A549 (cell line): ENCODE data around the gene CCDC127. TPM values are rescaled to one million over a fixed set of nuclear protein-coding genes. Genes with fewer than 3 reads are reported as not detected.
A peak's percentile ranks its signal among the peaks of the same experiment; 100 is the strongest.
"Not testable (repeated sequence)": the region's sequence is repeated elsewhere in the genome, so short reads cannot be mapped to it uniquely, and the experiment has no call there.

Experiments used
- ATAC-seq, 2 experiments: fragments of 200-7000 bp in 1 of 2; fragments of >200 bp in 1 of 2; cut with Nextera tagmentation in 1 of 2; cut with Tn5 transposase in 1 of 2; 3 replicates each; pipeline versions ENCODE4 v1.8.0 to v1.9.1; 2018 to 2020; ENCODE audit warnings: mild to moderate bottlenecking in 1 of 2, moderate library complexity in 1 of 2
- CTCF ChIA-PET: fragments of 300-600 bp; sonication (Branson Sonifier 250); formaldehyde crosslinking; extraction: SDS; loops from one replicate; lab custom pipeline; 2021; ENCODE audit warnings: antibody characterized with exemption, inconsistent platforms; lab: Yijun Ruan, JAX
- POLR2A ChIA-PET: fragments of 350-600 bp; formaldehyde crosslinking; extraction: SDS; loops from one replicate; lab custom pipeline; 2021; ENCODE audit warnings: antibody characterized with exemption, inconsistent platforms; lab: Yijun Ruan, JAX
- DNase-seq, 2 experiments: peaks; one replicate each; pipeline versions ENCODE4 v3.0.0 to v3.0.0-alpha.2; 2011 to 2016; ENCODE audit warnings: low read depth in 1 of 2, low spot score in 1 of 2
- FAIRE-seq: peaks from 2 replicates; lab custom pipeline; 2011; peaks lifted over from hg19 to GRCh38; lab: Jason Lieb, UNC
- H3K27ac ChIP-seq, 2 experiments: fragments of >200 bp; sonication (Bioruptor Twin); formaldehyde crosslinking; 3 replicates each; pipeline ENCODE4 v1.5.1; 2016 to 2017
- H3K4me1 ChIP-seq: fragments of >200 bp; sonication (Bioruptor Twin); formaldehyde crosslinking; 3 replicates; pipeline ENCODE4 v1.6.1; 2016
- H3K4me2 ChIP-seq: fragments of >200 bp; sonication (Bioruptor Twin); formaldehyde crosslinking; 3 replicates; pipeline ENCODE4 v1.6.1; 2016
- H3K4me3 ChIP-seq: fragments of >200 bp; sonication (Bioruptor Twin); formaldehyde crosslinking; 3 replicates; pipeline ENCODE4 v1.5.1; 2016
- H3K9me3 ChIP-seq: fragments of >200 bp; sonication (Bioruptor Twin); formaldehyde crosslinking; 3 replicates; pipeline ENCODE4 v1.6.1; 2016
- BCL3 ChIP-seq: fragments of >200 bp; sonication (Bioruptor Twin); formaldehyde crosslinking; IDR thresholded peaks from 3 replicates; pipeline ENCODE4 v1.6.1; 2016
- BHLHE40 ChIP-seq: IDR thresholded peaks from 2 replicates; pipeline ENCODE4 v1.6.1; 2012; ENCODE audit warnings: low read depth, low read length, inconsistent platforms
- CEBPB ChIP-seq, 2 experiments: fragments of >200 bp in 1 of 2; sonication (Bioruptor Twin) in 1 of 2; formaldehyde crosslinking in 1 of 2; IDR thresholded peaks; 2 replicates each; pipeline ENCODE4 v1.6.1; 2012 to 2016
- EHF ChIP-seq: fragments of 250-450 bp; sonication (Bioruptor Pico); IDR thresholded peaks from 2 replicates; pipeline ENCODE4 v1.5.0; 2020; ENCODE audit warnings: mild to moderate bottlenecking
- HOXB5 ChIP-seq: fragments of 250-450 bp; sonication (Bioruptor Pico); IDR thresholded peaks from 2 replicates; pipeline ENCODE4 v1.5.0; 2020; ENCODE audit warnings: mild to moderate bottlenecking, moderate library complexity
- JUN ChIP-seq, 2 experiments: fragments of >200 bp; sonication (Bioruptor Twin); formaldehyde crosslinking; IDR thresholded peaks; 2 replicates in 1 of 2; 3 replicates in 1 of 2; pipeline ENCODE4 v1.6.1; 2016 to 2017
- JUNB ChIP-seq: fragments of >200 bp; sonication (Bioruptor Twin); formaldehyde crosslinking; IDR thresholded peaks from 2 replicates; pipeline ENCODE4 v1.6.1; 2016
- PHF8 ChIP-seq: fragments of 200-600 bp; sonication (generic); IDR thresholded peaks from 2 replicates; pipeline ENCODE4 v1.6.1; 2016; ENCODE audit warnings: low read depth, mild to moderate bottlenecking, antibody characterized with exemption, moderate library complexity, borderline replicate concordance
- RCOR1 ChIP-seq: fragments of 150-350 bp; IDR thresholded peaks from 2 replicates; pipeline ENCODE4 v1.6.1; 2014; ENCODE audit warnings: antibody characterized with exemption, low read length, low read depth
- REST ChIP-seq: fragments of 200-600 bp; sonication (generic); IDR thresholded peaks from 2 replicates; pipeline ENCODE4 v1.6.1; 2016; ENCODE audit warnings: antibody characterized with exemption, mild to moderate bottlenecking, moderate library complexity
- SMC3 ChIP-seq: fragments of >200 bp; sonication (Bioruptor Twin); formaldehyde crosslinking; IDR thresholded peaks from 3 replicates; pipeline ENCODE4 v1.6.1; 2018; ENCODE audit warnings: inconsistent platforms
- ZC3H11A ChIP-seq: fragments of 450-650 bp; IDR thresholded peaks from 2 replicates; pipeline ENCODE4 v1.6.1; 2014; ENCODE audit warnings: antibody characterized with exemption, mild to moderate bottlenecking
- ZSCAN20 ChIP-seq: fragments of 250-450 bp; sonication (Bioruptor Pico); IDR thresholded peaks from 2 replicates; pipeline ENCODE4 v1.8.0; 2022; ENCODE audit warnings: mild to moderate bottlenecking, moderate library complexity
- WGBS: methylation state at CpG from one replicate; pipeline ENCODE4 v1.1.6; 2017; ENCODE audit errors: missing lambda C conversion rate; 5-methylcytosine and 5-hydroxymethylcytosine counted together
- polyA plus RNA-seq, 4 experiments: library from polyadenylated mRNA; depleted of rRNA in 3 of 4; stranded (reverse); fragments of >200 nt; fragmentation: RNase III in 1 of 4; extraction: RNeasy Plus Mini Kit Qiagen cat#74134 plus additional on column Dnase treatment in 1 of 4; gene quantifications; 2 replicates in 3 of 4; 3 replicates in 1 of 4; pipeline ENCODE4 v1.2.3, GENCODE V29; 2011 to 2017

CCDC127 gene
- polyA plus RNA-seq, 2 of the 4 experiments (the other 2 are of a cell fraction): 5.1 to 6.2 TPM

GRCh38 chr5:218457-219291 is 721 bp upstream of the CCDC127 start:
- ChIA-PET POLR2A (interaction anchor here (1.3 to 2.4 kb wide), 2 partner anchors 30 to 52 kb away, joined by 6 to 11 read pairs; partner anchors contain the start of gene PDCD6), CTCF (interaction anchor here (0.7 to 1.8 kb wide), 10 partner anchors 10 to 221 kb away, joined by 3 to 11 read pairs (median 4); partner anchors contain the start of gene LRRC14B)
- peaks cover 20% of the 10 kb centered on the region for H3K4me1 ChIP-seq
- FAIRE-seq: no peak
- peak overlapping the region; percentile 81 for H3K4me2 ChIP-seq
- under 1% methylated on average over 27 of the region's 73 CpGs for WGBS
- peak; percentile 79 to 82 for ATAC-seq
- H3K4me3 ChIP-seq: peak overlapping the region; percentile 99
- DNase-seq: peak in 1 of 2 experiments; percentile 33
- peak overlapping the region; percentile 85 to 97 for H3K27ac ChIP-seq
- no peak for TF ChIP-seq ZC3H11A
- TF ChIP-seq JUNB: no peak
- no peak for TF ChIP-seq EHF (CRISPR knock-in tag)
- no peak for TF ChIP-seq CEBPB (IDR thresholded peaks at IDR 0.05)
- no peak for TF ChIP-seq HOXB5 (CRISPR knock-in tag)
- 0 out of 2 replicates have a peak, but pooled peaks have one; percentile 62 for TF ChIP-seq PHF8
- peak; percentile 3; the same call in 1 of the 3 replicates for TF ChIP-seq BCL3
- no peak for TF ChIP-seq SMC3
- no peak for TF ChIP-seq REST
- no peak for TF ChIP-seq ZSCAN20 (CRISPR knock-in tag)
- TF ChIP-seq JUN (IDR thresholded peaks at IDR 0.05): peak in 1 of 2 experiments; percentile 22; a peak in 1 of 5 replicates
- TF ChIP-seq RCOR1: no peak
- no peak for TF ChIP-seq BHLHE40
- no peaks in the 10 kb centered on the region for H3K9me3 ChIP-seq

GRCh38 chr5:216076-216475 is 1.9 kb downstream of the CCDC127 start:
- WGBS: 91% methylated on average over 9 of the region's 10 CpGs
- CTCF ChIA-PET, H3K4me3 ChIP-seq, DNase-seq, H3K4me2 ChIP-seq, H3K27ac ChIP-seq, FAIRE-seq, POLR2A ChIA-PET, ATAC-seq, H3K9me3 ChIP-seq: not testable (repeated sequence)
- H3K4me1 ChIP-seq: peaks cover 20% of the 10 kb centered on the region

GRCh38 chr5:215256-215655 is 2.7 kb downstream of the CCDC127 start:
- FAIRE-seq, CTCF ChIA-PET, ATAC-seq, POLR2A ChIA-PET, H3K4me3 ChIP-seq, H3K9me3 ChIP-seq, DNase-seq, H3K27ac ChIP-seq: not testable (repeated sequence)
- 0 out of 3 replicates have a peak overlapping the region, but pooled peaks have one; percentile 12 for H3K4me2 ChIP-seq
- peaks cover 17% of the 10 kb centered on the region for H3K4me1 ChIP-seq
- WGBS: 97% methylated on average over 2 of the region's 2 CpGs
